Activated T-helper 2 cell treated with anti-CD3 and anti-CD28 coated beads, Interferon-gamma antibody, Interleukin-2, Interleukin-4, amounts not matched to agents 10 μg/mL and 5 μg/mL and 100 μg/mL, durations not matched to agents 14 hours and 24 hours and 36 hours (primary cell): ENCODE data around the gene SHE. TPM values are rescaled to one million over a fixed set of nuclear protein-coding genes. Genes with fewer than 3 reads are reported as not detected.

Source experiments
- DNase-seq: peaks from one replicate; pipeline ENCODE4 v3.0.0; 2021; ENCODE audit warnings: low spot score
- H3K27ac Mint-ChIP-seq: one replicate; pipeline ENCODE4 v1.8.0; 2021; ENCODE audit warnings: mixed read lengths
- H3K27me3 Mint-ChIP-seq: one replicate; pipeline ENCODE4 v1.8.0; 2021; ENCODE audit warnings: low read depth, mixed read lengths
- H3K36me3 Mint-ChIP-seq: one replicate; pipeline ENCODE4 v1.8.0; 2021; ENCODE audit warnings: low read depth, mixed read lengths
- H3K4me1 Mint-ChIP-seq: one replicate; pipeline ENCODE4 v1.8.0; 2021; ENCODE audit warnings: low read depth, mixed read lengths
- H3K4me3 Mint-ChIP-seq: one replicate; pipeline ENCODE4 v1.8.0; 2021; ENCODE audit warnings: low read depth, mild to moderate bottlenecking, moderate library complexity, mixed read lengths
- H3K9me3 Mint-ChIP-seq: one replicate; pipeline ENCODE4 v1.8.0; 2021; ENCODE audit warnings: mixed read lengths
- intact Hi-C: fragments of 100-400 bp; cut with micrococcal nuclease; formaldehyde crosslinking; loops from one replicate; pipeline ENCODE4 v1.15.1; 2023
- total RNA-seq: library from RNA; stranded (reverse); gene quantifications from 2 replicates; pipeline ENCODE4 v1.2.3, GENCODE V29; 2022

The SHE gene
- total RNA-seq, 1 donor from 2014 or later = 0.05 TPM

DNA sequence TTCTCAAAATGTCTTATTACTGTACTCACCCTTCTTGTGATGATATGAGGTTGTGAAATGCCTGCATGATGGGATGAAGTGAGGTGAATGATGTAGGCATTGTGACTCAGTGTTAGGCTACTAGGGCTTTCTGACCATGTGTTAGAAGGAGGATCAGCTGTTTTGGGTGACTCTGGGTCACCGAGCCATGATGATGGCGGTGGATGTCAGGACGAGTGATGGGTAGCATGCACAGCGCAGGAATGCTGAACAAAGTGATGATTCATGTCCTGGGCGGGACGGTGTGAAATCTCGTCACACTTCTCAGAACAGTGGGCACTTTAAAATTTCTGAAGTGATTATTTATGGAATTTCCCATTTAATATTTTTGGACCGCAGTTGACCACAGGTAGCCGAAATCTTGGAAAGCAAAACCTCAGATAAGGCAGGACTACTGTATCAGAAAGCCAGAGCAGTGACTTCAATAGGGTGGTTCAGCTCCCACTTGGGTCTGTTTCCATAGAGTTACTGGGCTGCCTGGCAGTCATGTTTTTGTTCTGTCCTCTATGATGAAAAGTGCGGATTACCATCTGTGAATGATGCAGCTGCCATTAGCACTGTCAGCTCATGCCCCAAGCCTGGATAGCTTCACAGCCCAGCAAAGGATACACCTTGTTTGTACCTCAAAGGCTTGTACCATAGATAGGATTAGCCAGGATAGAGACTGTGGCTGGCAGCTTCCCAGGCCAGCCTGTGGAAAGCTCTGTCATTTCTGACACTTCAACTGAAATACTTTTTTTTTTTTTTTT is 70.4 kb downstream of the SHE start:
- Mint-ChIP-seq H3K4me1 (peaks cover 21% of the 10 kb centered on the region), H3K27ac (peak overlapping the region; percentile 7), H3K9me3 (no peaks in the 10 kb centered on the region), H3K4me3 (no peak overlapping the region), H3K36me3 (peaks cover 7% of the 10 kb centered on the region), H3K27me3 (no peaks in the 10 kb centered on the region)
- intact Hi-C loops = loop anchor here (1.0 kb wide), 1 partner anchor 8 kb away; no protein-coding TSS in a partner anchor
- DNase-seq = no peak

DNA sequence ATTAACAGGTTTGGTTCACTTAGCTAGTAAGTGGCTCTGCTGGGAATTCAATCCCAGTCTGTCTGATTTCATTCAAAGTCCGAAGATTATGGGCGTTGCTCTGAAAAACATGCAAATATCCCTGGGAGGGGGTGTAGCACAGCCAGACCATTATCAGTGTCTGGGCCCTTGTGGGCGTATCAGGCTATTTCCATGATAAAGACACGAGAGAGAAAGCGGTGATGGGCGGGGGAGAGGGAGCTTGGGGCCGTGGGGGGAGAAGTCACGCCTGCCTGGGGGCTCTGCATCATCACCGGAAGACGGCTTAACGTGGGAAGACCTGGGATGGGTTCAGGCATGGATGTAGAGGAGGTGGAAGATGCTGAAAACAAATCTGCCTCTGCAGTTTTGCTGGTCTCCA is 71.3 kb downstream of the SHE start:
- no peaks in the 10 kb centered on the region for H3K27me3 Mint-ChIP-seq
- H3K4me1 Mint-ChIP-seq = peaks cover 23% of the 10 kb centered on the region
- no peak for DNase-seq
- no peak overlapping the region for H3K27ac Mint-ChIP-seq
- intact Hi-C loops = loop anchor here (1.0 kb wide), 1 partner anchor 8 kb away; no protein-coding TSS in a partner anchor
- H3K9me3 Mint-ChIP-seq = no peaks in the 10 kb centered on the region
- peaks cover 5% of the 10 kb centered on the region for H3K36me3 Mint-ChIP-seq
- no peak overlapping the region for H3K4me3 Mint-ChIP-seq

DNA sequence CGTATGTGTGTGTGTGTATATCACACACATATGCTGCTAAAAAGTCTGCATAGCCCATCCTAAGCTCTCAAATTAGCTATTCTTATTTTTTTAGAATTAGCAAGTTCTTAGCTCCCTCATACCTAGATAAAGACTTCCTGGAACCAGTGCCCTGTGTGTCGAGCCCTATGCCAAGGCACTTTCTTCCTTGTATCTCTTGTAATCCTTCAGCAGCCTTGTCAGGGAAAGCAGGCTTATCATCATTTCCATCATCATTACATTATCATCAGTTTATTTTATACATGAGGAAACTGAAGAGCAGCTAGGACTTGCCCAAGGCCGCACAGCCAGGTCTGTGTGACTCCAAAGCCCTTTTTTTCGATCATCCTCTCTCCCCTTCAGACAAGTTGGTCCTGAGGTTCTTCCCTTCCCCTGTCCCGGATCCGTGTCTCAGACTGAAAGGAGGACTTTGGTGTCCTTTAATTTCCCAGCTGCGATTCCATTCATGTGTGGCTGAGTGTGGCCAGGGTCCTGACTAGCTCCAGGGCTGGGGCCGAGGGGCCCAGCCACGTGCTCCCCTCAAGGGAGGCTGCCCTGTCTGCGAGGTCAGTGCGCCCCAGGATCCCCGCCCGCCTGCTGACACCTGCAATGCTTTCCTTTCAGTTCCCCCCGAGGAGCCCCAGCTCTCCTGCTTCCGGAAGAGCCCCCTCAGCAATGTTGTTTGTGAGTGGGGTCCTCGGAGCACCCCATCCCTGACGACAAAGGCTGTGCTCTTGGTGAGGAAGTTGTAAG is 72.2 kb downstream of the SHE start:
- no peaks in the 10 kb centered on the region for H3K9me3 Mint-ChIP-seq
- no peaks in the 10 kb centered on the region for H3K27me3 Mint-ChIP-seq
- intact Hi-C loops = no loop called here
- no peak overlapping the region for H3K4me3 Mint-ChIP-seq
- no peak for DNase-seq
- H3K36me3 Mint-ChIP-seq = peaks cover 5% of the 10 kb centered on the region
- H3K27ac Mint-ChIP-seq = no peak overlapping the region
- peaks cover 26% of the 10 kb centered on the region for H3K4me1 Mint-ChIP-seq

Other genes with a start within 250 kb of the SHE start
- gene HAX1, start 229.8 kb downstream of the SHE start, total RNA-seq = 112 and 113 TPM in 2 replicates
- not detected in 2 replicates for gene AQP10, start 181.3 kb downstream of the SHE start, total RNA-seq
- 44.0 and 47.0 TPM in 2 replicates for gene ATP8B2, start 176.9 kb downstream of the SHE start, total RNA-seq
- gene IL6R, start 97.1 kb downstream of the SHE start, total RNA-seq = 1.6 and 2.2 TPM in 2 replicates
- not detected in 2 replicates for gene TDRD10, start 193 bp downstream of the SHE start, total RNA-seq
- 96.5 and 101 TPM in 2 replicates for gene UBE2Q1, start 56.2 kb upstream of the SHE start, total RNA-seq
- not detected in 2 replicates for gene CHRNB2, start 65.4 kb upstream of the SHE start, total RNA-seq
- gene ADAR, start 105.8 kb upstream of the SHE start, total RNA-seq = 267 and 282 TPM in 2 replicates